Mesenchymal stem cell (in vitro differentiated cells and primary cell): ENCODE data around the gene CCT7.

Experiments used
- DNase-seq: peaks from one replicate; pipeline ENCODE4 v3.0.0-alpha.2; 2013
- H2AFZ ChIP-seq: one replicate; pipeline ENCODE4 v1.6.1; 2013; ENCODE audit warnings: low read depth, mild to moderate bottlenecking, control low read depth, inconsistent platforms, low read length, moderate library complexity
- H2AK5ac ChIP-seq: 2 replicates; pipeline ENCODE4 v1.6.1; 2013; ENCODE audit warnings: low read length, moderate library complexity, mild to moderate bottlenecking, inconsistent platforms; ENCODE audit not compliant: severe bottlenecking
- H2BK120ac ChIP-seq: one replicate; pipeline ENCODE4 v1.6.1; 2013; ENCODE audit warnings: low read depth, mild to moderate bottlenecking, inconsistent platforms, low read length, moderate library complexity
- H2BK12ac ChIP-seq, 2 experiments: one replicate each; pipeline ENCODE4 v1.6.1; 2013; ENCODE audit warnings: inconsistent platforms in 2 of 2, low read length in 2 of 2, mild to moderate bottlenecking in 2 of 2, moderate library complexity in 2 of 2, control low read depth in 1 of 2
- H2BK15ac ChIP-seq: one replicate; pipeline ENCODE4 v1.6.1; 2013; ENCODE audit warnings: mild to moderate bottlenecking, low read depth, inconsistent platforms; ENCODE audit not compliant: poor library complexity, severe bottlenecking
- H2BK5ac ChIP-seq: 2 replicates; pipeline ENCODE4 v1.6.1; 2013; ENCODE audit warnings: low read depth, mild to moderate bottlenecking, low read length, control low read depth, inconsistent platforms; ENCODE audit not compliant: poor library complexity, severe bottlenecking
- H3K14ac ChIP-seq, 2 experiments: one replicate each; pipeline ENCODE4 v1.6.1; 2013; ENCODE audit warnings: inconsistent platforms in 2 of 2, low read length in 2 of 2, control low read depth in 1 of 2, mild to moderate bottlenecking in 1 of 2, moderate library complexity in 1 of 2
- H3K18ac ChIP-seq, 2 experiments: one replicate each; pipeline ENCODE4 v1.6.1; 2013; ENCODE audit warnings: inconsistent platforms in 2 of 2, low read length in 2 of 2, control low read depth in 1 of 2, low read depth in 1 of 2, mild to moderate bottlenecking in 1 of 2
- H3K23ac ChIP-seq, 2 experiments: one replicate each; pipeline ENCODE4 v1.6.1; 2013; ENCODE audit warnings: inconsistent platforms in 2 of 2, low read length in 2 of 2, mild to moderate bottlenecking in 2 of 2, moderate library complexity in 2 of 2, control low read depth in 1 of 2
- H3K27ac ChIP-seq: 2 replicates; pipeline ENCODE4 v1.5.1; 2013; ENCODE audit warnings: mild to moderate bottlenecking, moderate library complexity, low read length, control low read depth, inconsistent platforms; ENCODE audit not compliant: poor library complexity, severe bottlenecking
- H3K27me3 ChIP-seq, 2 experiments: 2 replicates each; pipeline versions ENCODE4 v1.6.1 to v1.7.0; 2013; ENCODE audit warnings: low read length in 2 of 2, mild to moderate bottlenecking in 2 of 2, moderate library complexity in 2 of 2, control low read depth in 1 of 2, inconsistent platforms in 1 of 2; ENCODE audit not compliant: control insufficient read depth in 1 of 2, insufficient read depth in 1 of 2
- H3K36me3 ChIP-seq, 2 experiments: 2 replicates each; pipeline versions ENCODE4 v1.6.1 to v1.7.0; 2013; ENCODE audit warnings: low read length in 2 of 2, control low read depth in 1 of 2, inconsistent platforms in 1 of 2, low read depth in 1 of 2, mild to moderate bottlenecking in 1 of 2; ENCODE audit not compliant: insufficient read depth in 2 of 2, control insufficient read depth in 1 of 2
- H3K4ac ChIP-seq, 2 experiments: one replicate each; pipeline ENCODE4 v1.6.1; 2013; ENCODE audit warnings: inconsistent platforms in 2 of 2, low read length in 2 of 2, mild to moderate bottlenecking in 2 of 2, moderate library complexity in 2 of 2, control low read depth in 1 of 2, low read depth in 1 of 2
- H3K4me1 ChIP-seq: 2 replicates; pipeline ENCODE4 v1.6.1; 2013; ENCODE audit warnings: low read depth, low read length, control low read depth; ENCODE audit not compliant: control insufficient read depth, insufficient read depth
- H3K4me2 ChIP-seq: 2 replicates; pipeline ENCODE4 v1.6.1; 2013; ENCODE audit warnings: low read length, mild to moderate bottlenecking, inconsistent platforms; ENCODE audit not compliant: poor library complexity, severe bottlenecking
- H3K4me3 ChIP-seq, 2 experiments: 2 replicates each; pipeline versions ENCODE4 v1.5.1 to v1.7.0; 2013; ENCODE audit warnings: low read length in 2 of 2, mild to moderate bottlenecking in 2 of 2, control low read depth in 1 of 2, low read depth in 1 of 2; ENCODE audit not compliant: insufficient read depth in 1 of 2
- H3K79me1 ChIP-seq: replicated peaks from 2 replicates; pipeline ENCODE4 v1.6.1; 2013; ENCODE audit warnings: mild to moderate bottlenecking, control low read depth, low read length, inconsistent platforms; ENCODE audit not compliant: poor library complexity, severe bottlenecking
- H3K9ac ChIP-seq: 2 replicates; pipeline ENCODE4 v1.7.0; 2013; ENCODE audit warnings: mild to moderate bottlenecking, low read length, moderate library complexity
- H3K9me3 ChIP-seq: 2 replicates; pipeline ENCODE4 v1.7.0; 2013; ENCODE audit warnings: mild to moderate bottlenecking, low read length; ENCODE audit not compliant: control insufficient read depth
- H4K8ac ChIP-seq: one replicate; pipeline ENCODE4 v1.6.1; 2013; ENCODE audit warnings: inconsistent platforms, mild to moderate bottlenecking, low read length, moderate library complexity
- H4K91ac ChIP-seq: one replicate; pipeline ENCODE4 v1.6.1; 2013; ENCODE audit warnings: mild to moderate bottlenecking, low read length, inconsistent platforms
- whole genome bisulfite sequencing: methylation state at CpG from one replicate; pipeline ENCODE4 v1.1.7; 2013; ENCODE audit warnings: mixed read lengths; 5-methylcytosine and 5-hydroxymethylcytosine counted together

The CCT7 gene

DNA sequence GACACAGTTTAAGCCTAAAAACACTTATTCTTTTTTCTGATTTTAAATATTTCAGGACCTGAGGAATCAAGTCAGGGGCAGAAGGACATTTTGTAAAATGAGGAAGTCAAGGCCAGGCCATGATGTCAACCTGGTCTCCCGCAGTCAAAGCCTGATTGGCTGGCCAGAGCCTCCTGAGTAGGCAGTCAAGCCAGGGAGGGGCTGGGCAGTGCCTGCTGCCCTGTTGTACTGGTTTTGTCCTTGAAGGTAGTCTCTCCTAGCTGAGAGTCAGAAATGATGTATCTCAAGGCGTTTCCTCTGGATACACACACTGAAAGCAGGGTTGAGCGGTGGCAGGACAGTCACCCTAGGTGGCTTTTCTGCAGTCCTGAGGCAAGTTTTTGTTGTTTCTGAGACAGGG lies 19.8 kb downstream of the CCT7 start:
- peaks cover 64 to 77% of the 10 kb centered on the region in 2 experiments for H3K36me3 ChIP-seq
- no peak overlapping the region for H2BK12ac ChIP-seq
- no peak for DNase-seq
- no peak overlapping the region for H2BK5ac ChIP-seq
- H3K9ac ChIP-seq, result no peak overlapping the region
- H3K4me2 ChIP-seq, result no peak overlapping the region
- WGBS, result 100% methylated on average over 3 of the region's 3 CpGs
- H3K27me3 ChIP-seq, result no peaks in the 10 kb centered on the region
- peaks cover 15% of the 10 kb centered on the region for H3K79me1 ChIP-seq
- no peak overlapping the region for H2BK15ac ChIP-seq
- H2BK120ac ChIP-seq, result no peak overlapping the region
- no peak overlapping the region for H2AK5ac ChIP-seq
- no peak overlapping the region for H3K23ac ChIP-seq
- H4K8ac ChIP-seq, result no peak overlapping the region
- no peak overlapping the region for H3K14ac ChIP-seq
- H3K4me3 ChIP-seq, result no peak overlapping the region
- no peaks in the 10 kb centered on the region for H3K9me3 ChIP-seq
- no peak overlapping the region for H3K27ac ChIP-seq
- no peak overlapping the region for H3K4ac ChIP-seq
- H2AFZ ChIP-seq, result no peak overlapping the region
- no peaks in the 10 kb centered on the region for H3K4me1 ChIP-seq
- no peak overlapping the region for H4K91ac ChIP-seq
- H3K18ac ChIP-seq, result no peak overlapping the region

DNA sequence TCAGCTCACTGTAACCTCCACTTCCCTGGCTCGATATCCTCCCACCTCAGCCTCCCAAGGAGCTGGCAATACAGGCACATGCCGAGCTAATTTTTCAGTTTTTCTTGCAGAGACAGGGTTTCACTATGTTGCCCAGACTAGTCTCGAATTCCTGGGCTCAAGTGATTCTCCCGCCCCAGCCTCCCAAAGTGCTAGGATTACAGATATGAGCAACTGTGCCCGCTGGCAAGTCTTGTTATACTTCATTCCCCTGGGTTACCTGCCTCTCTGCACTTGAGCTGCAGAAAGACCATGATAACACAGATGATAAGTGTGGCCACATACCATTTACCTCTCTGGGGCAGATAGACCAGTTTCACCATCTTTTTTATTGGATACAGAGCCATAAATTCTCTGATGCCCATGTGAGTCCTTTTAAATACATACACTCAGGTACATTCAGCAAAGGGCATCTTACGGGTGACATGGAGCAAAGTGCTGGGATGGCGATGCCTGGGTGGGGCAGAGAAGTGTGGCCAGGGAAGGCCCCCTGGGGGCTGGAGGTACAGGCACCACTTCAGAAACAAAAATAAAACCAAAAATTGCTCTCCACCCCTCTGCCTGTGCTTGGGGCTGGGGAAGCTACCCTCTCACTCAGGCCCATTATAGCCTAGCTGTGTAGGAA lies 20.4 kb downstream of the CCT7 start:
- no peaks in the 10 kb centered on the region for H3K4me1 ChIP-seq
- H4K91ac ChIP-seq, result no peak overlapping the region
- peaks cover 13% of the 10 kb centered on the region for H3K79me1 ChIP-seq
- no peak overlapping the region for H3K27ac ChIP-seq
- H4K8ac ChIP-seq, result no peak overlapping the region
- H3K9me3 ChIP-seq, result no peaks in the 10 kb centered on the region
- over 99% methylated on average over 5 of the region's 7 CpGs for WGBS
- no peak overlapping the region for H2BK120ac ChIP-seq
- H2AK5ac ChIP-seq, result no peak overlapping the region
- H2BK12ac ChIP-seq, result no peak overlapping the region
- DNase-seq, result no peak
- no peak overlapping the region for H3K18ac ChIP-seq
- no peak overlapping the region for H3K4me3 ChIP-seq
- H3K14ac ChIP-seq, result no peak overlapping the region
- no peak overlapping the region for H3K23ac ChIP-seq
- H3K9ac ChIP-seq, result no peak overlapping the region
- no peak overlapping the region for H3K4me2 ChIP-seq
- H3K27me3 ChIP-seq, result no peaks in the 10 kb centered on the region
- no peak overlapping the region for H2BK5ac ChIP-seq
- peaks cover 58 to 78% of the 10 kb centered on the region in 2 experiments for H3K36me3 ChIP-seq
- H2AFZ ChIP-seq, result no peak overlapping the region
- H2BK15ac ChIP-seq, result no peak overlapping the region
- H3K4ac ChIP-seq, result no peak overlapping the region

DNA sequence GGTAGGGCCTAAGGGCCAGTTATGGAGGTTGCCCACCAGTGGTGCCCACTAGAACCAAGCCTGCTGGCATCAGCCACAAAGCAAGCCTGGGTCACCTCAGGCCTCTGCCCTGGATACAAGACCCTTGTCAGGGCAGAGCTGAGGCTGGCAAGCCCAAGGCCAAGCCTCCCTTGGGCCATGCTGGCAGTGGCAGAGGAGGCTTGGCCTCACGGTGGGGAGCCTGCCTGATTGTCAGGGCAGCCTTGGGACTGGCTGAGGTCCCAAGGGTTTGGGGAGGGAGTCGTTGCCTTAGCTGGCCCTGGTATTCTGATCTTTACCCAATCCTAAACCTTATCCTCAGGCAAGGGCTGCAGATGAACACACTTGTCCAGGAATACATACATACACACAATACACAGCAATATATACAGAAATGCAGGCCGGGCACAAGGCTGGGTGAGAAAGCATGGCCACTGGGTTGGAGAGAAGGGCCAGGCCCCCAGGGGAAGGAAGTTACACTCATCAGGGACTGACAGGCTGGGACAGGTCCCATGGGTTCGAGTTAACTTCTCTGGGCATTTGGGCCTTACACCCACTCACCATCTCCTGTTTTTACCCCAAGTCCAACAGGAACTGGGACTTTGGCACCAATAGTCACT lies 21.0 kb downstream of the CCT7 start:
- Histone ChIP-seq H3K9ac (no peak overlapping the region), H3K4me2 (no peak overlapping the region), H3K4me1 (no peaks in the 10 kb centered on the region), H2AK5ac (no peak overlapping the region), H2AFZ (no peak overlapping the region), H3K4me3 (no peak overlapping the region), H3K36me3 (peaks cover 52 to 72% of the 10 kb centered on the region in 2 experiments), H3K4ac (no peak overlapping the region), H3K14ac (no peak overlapping the region), H4K8ac (no peak overlapping the region), H4K91ac (no peak overlapping the region), H3K27me3 (no peaks in the 10 kb centered on the region), H2BK120ac (no peak overlapping the region), H2BK15ac (no peak overlapping the region), H2BK5ac (no peak overlapping the region), H3K18ac (no peak overlapping the region), H3K27ac (no peak overlapping the region), H2BK12ac (no peak overlapping the region), H3K23ac (no peak overlapping the region), H3K9me3 (no peaks in the 10 kb centered on the region), H3K79me1 (peaks cover 8% of the 10 kb centered on the region)
- DNase-seq, result no peak
- 95% methylated on average over 1 of the region's 4 CpGs for WGBS

DNA sequence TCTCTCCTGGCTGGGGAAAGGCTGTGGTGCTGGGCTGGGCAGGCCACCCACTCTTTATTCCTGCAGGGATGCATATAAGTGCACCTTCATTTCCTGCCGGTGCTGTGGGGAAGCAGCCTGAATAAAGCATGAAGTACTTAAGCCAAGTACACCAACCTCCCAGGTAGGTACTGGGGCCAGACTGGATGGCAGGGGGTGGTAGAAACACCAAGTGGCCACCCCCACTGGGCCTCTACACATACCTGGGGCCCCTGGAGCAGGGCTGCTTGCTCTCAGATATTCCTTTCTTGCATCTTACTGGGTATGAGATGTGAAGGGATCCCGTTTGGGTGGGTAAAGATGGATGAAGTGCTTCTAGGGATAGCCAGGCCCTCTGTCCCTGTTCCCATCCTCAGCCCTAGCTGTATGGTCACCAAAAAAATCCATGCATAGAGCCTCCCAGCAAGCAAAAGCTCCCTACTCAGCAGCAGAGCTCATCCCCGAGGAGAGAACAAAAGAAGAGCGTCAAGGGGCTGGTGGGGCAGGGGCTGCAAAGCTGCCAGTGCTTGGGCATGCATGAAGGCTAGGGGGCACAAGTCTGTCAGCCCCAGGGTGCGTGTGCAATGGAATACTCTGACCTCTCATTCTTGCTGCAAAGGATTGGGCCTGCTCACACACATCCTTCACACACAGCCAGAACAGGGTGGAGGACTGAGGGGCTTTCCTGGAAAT lies 22.0 kb downstream of the CCT7 start:
- Histone ChIP-seq H2AK5ac (no peak overlapping the region), H3K9ac (no peak overlapping the region), H3K23ac (no peak overlapping the region), H2BK5ac (no peak overlapping the region), H3K14ac (no peak overlapping the region), H3K79me1 (peaks cover 3% of the 10 kb centered on the region), H3K4me3 (no peak overlapping the region), H3K18ac (no peak overlapping the region), H3K4ac (no peak overlapping the region), H2BK12ac (no peak overlapping the region), H3K4me2 (no peak overlapping the region), H3K36me3 (peaks cover 42 to 67% of the 10 kb centered on the region in 2 experiments), H2BK120ac (no peak overlapping the region), H3K9me3 (no peaks in the 10 kb centered on the region), H4K8ac (no peak overlapping the region), H2BK15ac (no peak overlapping the region), H3K27ac (no peak overlapping the region), H4K91ac (no peak overlapping the region), H3K27me3 (no peaks in the 10 kb centered on the region), H3K4me1 (peaks cover 4% of the 10 kb centered on the region), H2AFZ (no peak overlapping the region)
- no peak for DNase-seq
- 91% methylated on average over 2 of the region's 5 CpGs for WGBS
